DOHH2 (cell line): ENCODE results near the gene ID2.

Experiments used
- H3F3A ChIP-seq: fragments of 200-600 bp; sonication (generic), shearing (Covaris generic); 2 replicates; pipeline ENCODE4 v1.6.0; 2016; ENCODE audit warnings: antibody characterized with exemption, mild to moderate bottlenecking; ENCODE audit not compliant: control insufficient read depth, insufficient read depth
- H3K27ac ChIP-seq: fragments of 200-600 bp; sonication (generic); 2 replicates; pipeline ENCODE4 v1.5.1; 2014; ENCODE audit warnings: low read depth, mild to moderate bottlenecking, low read length, moderate library complexity
- H3K27me3 ChIP-seq: fragments of 200-600 bp; sonication (generic); 2 replicates; pipeline ENCODE4 v1.6.1; 2014; ENCODE audit warnings: mild to moderate bottlenecking, low read length, mixed read lengths; ENCODE audit not compliant: control insufficient read depth
- H3K36me3 ChIP-seq: fragments of 200-600 bp; sonication (generic); 2 replicates; pipeline ENCODE4 v1.6.1; 2014; ENCODE audit warnings: mild to moderate bottlenecking, low read length, moderate library complexity, mixed read lengths; ENCODE audit not compliant: control insufficient read depth
- H3K4me1 ChIP-seq: fragments of 200-600 bp; sonication (generic); 2 replicates; pipeline ENCODE4 v1.6.1; 2014; ENCODE audit warnings: mild to moderate bottlenecking, low read length, mixed read lengths; ENCODE audit not compliant: control insufficient read depth
- H3K4me2 ChIP-seq: fragments of 200-600 bp; sonication (generic); 2 replicates; pipeline ENCODE4 v1.6.0; 2014; ENCODE audit warnings: mild to moderate bottlenecking, low read length, moderate library complexity
- H3K4me3 ChIP-seq: fragments of 200-600 bp; sonication (generic); 2 replicates; pipeline ENCODE4 v1.5.1; 2014; ENCODE audit warnings: mild to moderate bottlenecking, low read length, mixed read lengths
- H3K79me2 ChIP-seq: fragments of 200-600 bp; sonication (generic); 2 replicates; pipeline ENCODE4 v1.6.1; 2014; ENCODE audit warnings: mild to moderate bottlenecking, low read length, mixed read lengths; ENCODE audit not compliant: control insufficient read depth
- H3K9me2 ChIP-seq: fragments of 200-600 bp; sonication (generic); replicated peaks from 2 replicates; pipeline ENCODE4 v1.6.1; 2014; ENCODE audit warnings: mild to moderate bottlenecking, low read length, mixed read lengths; ENCODE audit not compliant: control insufficient read depth
- H3K9me3 ChIP-seq: fragments of 200-600 bp; sonication (generic); 2 replicates; pipeline ENCODE4 v1.6.1; 2014; ENCODE audit warnings: antibody characterized with exemption, low read length, mixed read lengths; ENCODE audit not compliant: control insufficient read depth, insufficient read depth
- H4K20me1 ChIP-seq: fragments of 200-600 bp; sonication (generic); 2 replicates; pipeline ENCODE4 v1.6.0; 2014; ENCODE audit warnings: low read depth, mild to moderate bottlenecking, antibody characterized with exemption, low read length, moderate library complexity; ENCODE audit not compliant: control insufficient read depth, insufficient read depth
- EZH2phosphoT487 ChIP-seq: fragments of 200-600 bp; sonication (generic); IDR thresholded peaks from 2 replicates; pipeline ENCODE4 v1.6.1; 2017; ENCODE audit warnings: borderline replicate concordance, mild to moderate bottlenecking, antibody characterized with exemption, low read length, moderate library complexity, mixed read lengths
- TF ChIP-seq, protein P1 (sequence below): fragments of 200-600 bp; sonication (generic); IDR thresholded peaks from one replicate; pipeline ENCODE4 v1.5.1; 2014; ENCODE audit warnings: antibody characterized with exemption, mild to moderate bottlenecking, low read depth, low read length; ENCODE audit not compliant: poor library complexity, severe bottlenecking

Gene ID2

DNA sequence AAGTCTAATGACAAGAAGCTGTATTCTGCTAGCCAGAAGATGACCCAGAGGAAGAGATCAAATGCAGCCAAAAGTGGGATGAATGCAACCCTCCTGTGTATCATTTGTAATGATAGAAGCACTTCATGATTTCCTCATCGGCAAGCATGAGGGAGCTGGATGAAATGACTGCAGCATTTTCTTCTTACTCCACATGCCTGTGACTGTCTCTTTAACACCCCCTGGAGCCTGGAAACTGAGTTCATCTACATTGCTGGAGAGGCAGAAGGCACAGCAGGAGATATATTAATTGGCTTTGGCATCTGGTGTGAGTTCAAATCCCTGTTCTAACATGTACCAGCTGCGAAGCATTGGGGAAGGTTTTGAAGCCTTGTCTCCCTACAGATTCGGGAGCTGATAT, 37.7 kb downstream of the ID2 start:
- Histone ChIP-seq H3K9me2 (no peaks in the 10 kb centered on the region), H3K79me2 (no peaks in the 10 kb centered on the region), H3K27me3 (no peaks in the 10 kb centered on the region), H3K4me3 (no peak overlapping the region), H3K4me1 (no peaks in the 10 kb centered on the region), H3F3A (no peaks in the 10 kb centered on the region), H4K20me1 (no peaks in the 10 kb centered on the region), H3K27ac (no peak overlapping the region), H3K4me2 (no peak overlapping the region), H3K36me3 (no peaks in the 10 kb centered on the region), H3K9me3 (peaks cover 13% of the 10 kb centered on the region)
- no peak for TF ChIP-seq EZH2phosphoT487
- TF ChIP-seq, protein P1, sequence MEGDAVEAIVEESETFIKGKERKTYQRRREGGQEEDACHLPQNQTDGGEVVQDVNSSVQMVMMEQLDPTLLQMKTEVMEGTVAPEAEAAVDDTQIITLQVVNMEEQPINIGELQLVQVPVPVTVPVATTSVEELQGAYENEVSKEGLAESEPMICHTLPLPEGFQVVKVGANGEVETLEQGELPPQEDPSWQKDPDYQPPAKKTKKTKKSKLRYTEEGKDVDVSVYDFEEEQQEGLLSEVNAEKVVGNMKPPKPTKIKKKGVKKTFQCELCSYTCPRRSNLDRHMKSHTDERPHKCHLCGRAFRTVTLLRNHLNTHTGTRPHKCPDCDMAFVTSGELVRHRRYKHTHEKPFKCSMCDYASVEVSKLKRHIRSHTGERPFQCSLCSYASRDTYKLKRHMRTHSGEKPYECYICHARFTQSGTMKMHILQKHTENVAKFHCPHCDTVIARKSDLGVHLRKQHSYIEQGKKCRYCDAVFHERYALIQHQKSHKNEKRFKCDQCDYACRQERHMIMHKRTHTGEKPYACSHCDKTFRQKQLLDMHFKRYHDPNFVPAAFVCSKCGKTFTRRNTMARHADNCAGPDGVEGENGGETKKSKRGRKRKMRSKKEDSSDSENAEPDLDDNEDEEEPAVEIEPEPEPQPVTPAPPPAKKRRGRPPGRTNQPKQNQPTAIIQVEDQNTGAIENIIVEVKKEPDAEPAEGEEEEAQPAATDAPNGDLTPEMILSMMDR = no peak

GRCh38 chr2:8720741-8721140, 38.9 kb downstream of the ID2 start:
- H3K9me3 ChIP-seq = peaks cover 11% of the 10 kb centered on the region
- H3K4me3 ChIP-seq = no peak overlapping the region
- H3K36me3 ChIP-seq = no peaks in the 10 kb centered on the region
- H3K9me2 ChIP-seq = no peaks in the 10 kb centered on the region
- no peaks in the 10 kb centered on the region for H4K20me1 ChIP-seq
- H3F3A ChIP-seq = no peaks in the 10 kb centered on the region
- no peaks in the 10 kb centered on the region for H3K4me1 ChIP-seq
- H3K79me2 ChIP-seq = no peaks in the 10 kb centered on the region
- no peak overlapping the region for H3K4me2 ChIP-seq
- H3K27me3 ChIP-seq = no peaks in the 10 kb centered on the region
- H3K27ac ChIP-seq = no peak overlapping the region
- no peak for TF ChIP-seq EZH2phosphoT487
- TF ChIP-seq, protein P1 = no peak

GRCh38 chr2:8721410-8721809, 39.6 kb downstream of the ID2 start:
- no peak for TF ChIP-seq EZH2phosphoT487
- TF ChIP-seq, protein P1 = no peak
- no peaks in the 10 kb centered on the region for H3K27me3 ChIP-seq
- H3K4me2 ChIP-seq = no peak overlapping the region
- no peaks in the 10 kb centered on the region for H3K79me2 ChIP-seq
- H3K4me3 ChIP-seq = no peak overlapping the region
- H3F3A ChIP-seq = no peaks in the 10 kb centered on the region
- H4K20me1 ChIP-seq = no peaks in the 10 kb centered on the region
- H3K9me3 ChIP-seq = 0 out of 2 replicates have a peak, but pooled peaks cover 5% of the 10 kb centered on the region
- H3K4me1 ChIP-seq = no peaks in the 10 kb centered on the region
- H3K27ac ChIP-seq = no peak overlapping the region
- no peaks in the 10 kb centered on the region for H3K36me3 ChIP-seq
- no peaks in the 10 kb centered on the region for H3K9me2 ChIP-seq

- H3K4me3 ChIP-seq = no peak overlapping the region
- no peaks in the 10 kb centered on the region for H3K36me3 ChIP-seq
- no peaks in the 10 kb centered on the region for H3K79me2 ChIP-seq
- H3F3A ChIP-seq = no peaks in the 10 kb centered on the region
- no peaks in the 10 kb centered on the region for H3K9me3 ChIP-seq
- no peak overlapping the region for H3K4me2 ChIP-seq
- no peaks in the 10 kb centered on the region for H3K4me1 ChIP-seq
- no peaks in the 10 kb centered on the region for H3K9me2 ChIP-seq
- TF ChIP-seq EZH2phosphoT487 = no peak
- TF ChIP-seq, protein P1 = no peak
- H3K27me3 ChIP-seq = no peaks in the 10 kb centered on the region
- H4K20me1 ChIP-seq = no peaks in the 10 kb centered on the region
- H3K27ac ChIP-seq = no peak overlapping the region
Measured at GRCh38 chr2:8722986-8723385, 41.1 kb downstream of the ID2 start.
